K562 (cell line): ENCODE results near the gene PYGM. TPM values are rescaled to one million over a fixed set of nuclear protein-coding genes. Genes with fewer than 3 reads are reported as not detected.

Experiments
- BMI1 ChIP-seq: fragments of 150-350 bp; IDR thresholded peaks from 2 replicates; pipeline ENCODE4 v1.6.1; 2014; ENCODE audit warnings: low read length
- BRD9 ChIP-seq: fragments of 450-650 bp; IDR thresholded peaks from 2 replicates; pipeline ENCODE4 v1.6.1; 2018; ENCODE audit warnings: low read depth; ENCODE audit not compliant: partially characterized antibody
- CEBPB ChIP-seq: fragments of 450-650 bp; IDR thresholded peaks from 2 replicates; pipeline ENCODE4 v1.6.1; 2016; ENCODE audit warnings: missing genetic modification characterization, missing compliant biosample characterization
- CHD2 ChIP-seq: IDR thresholded peaks from 2 replicates; pipeline ENCODE4 v1.6.1; 2011; ENCODE audit warnings: low read depth, low read length
- CSDE1 ChIP-seq, 2 experiments: fragments of 450-650 bp; IDR thresholded peaks; 2 replicates each; pipeline ENCODE4 v1.6.1; 2016; ENCODE audit warnings: mild to moderate bottlenecking in 1 of 2
- ETV1 ChIP-seq: fragments of 450-650 bp; conservative IDR thresholded peaks from 2 replicates; pipeline ENCODE4 v1.6.1; 2016; ENCODE audit warnings: missing genetic modification characterization, control low read depth, low read depth, missing compliant biosample characterization
- HDAC8 ChIP-seq: fragments of 450-650 bp; IDR thresholded peaks from 2 replicates; pipeline ENCODE4 v1.6.1; 2016; ENCODE audit warnings: mild to moderate bottlenecking, missing genetic modification characterization, moderate library complexity, missing compliant biosample characterization
- KAT2B ChIP-seq: IDR thresholded peaks from one replicate; pipeline ENCODE4 v1.6.1; 2012; ENCODE audit warnings: low read depth, mild to moderate bottlenecking, control low read depth, inconsistent platforms, low read length, moderate library complexity
- MBD2 ChIP-seq: sonication (generic); IDR thresholded peaks from 2 replicates; pipeline ENCODE4 v1.6.1; 2016; ENCODE audit warnings: low read depth, borderline replicate concordance
- NFYB ChIP-seq: IDR thresholded peaks from 2 replicates; pipeline ENCODE4 v1.6.1; 2011; ENCODE audit warnings: mild to moderate bottlenecking, moderate library complexity; ENCODE audit not compliant: insufficient read length; ENCODE audit errors: extremely low read depth
- SIN3A ChIP-seq, 2 experiments: fragments of 150-350 bp in 1 of 2; IDR thresholded peaks; 2 replicates each; pipeline ENCODE4 v1.6.1; 2011 to 2016; ENCODE audit warnings: borderline replicate concordance in 2 of 2, low read depth in 2 of 2, low read length in 2 of 2, mild to moderate bottlenecking in 2 of 2, moderate library complexity in 2 of 2; ENCODE audit not compliant: control insufficient read depth in 1 of 2
- SOX6 ChIP-seq: fragments of 450-650 bp; IDR thresholded peaks from 2 replicates; pipeline ENCODE4 v1.6.1; 2014; ENCODE audit warnings: mild to moderate bottlenecking
- polyA plus RNA-seq, 8 experiments: library from polyadenylated mRNA; depleted of rRNA in 4 of 8; stranded (reverse) in 5 of 8; unstranded in 3 of 8; fragments of >200 nt; fragmentation: Nextera tagmentation in 2 of 8; fragmentation: Illumina TruSeq in 1 of 8; extraction: Ambion mirVana in 2 of 8; extraction: Trizol in 1 of 8; gene quantifications; 2 replicates each; pipeline versions ENCODE4 v1.2.1 to v1.2.3, GENCODE V29; 2011 to 2014; ENCODE audit warnings: inconsistent platforms in 1 of 8, missing spikeins in 1 of 8
- total RNA-seq, 7 experiments: library from RNA; depleted of rRNA in 6 of 7; stranded (reverse); fragments of >200 nt in 6 of 7; fragmentation: Illumina TruSeq in 2 of 7; extraction: Trizol in 2 of 7; gene quantifications; 2 replicates each; pipeline versions ENCODE4 v1.2.1 to v1.2.3, GENCODE V29; 2011 to 2021; ENCODE audit warnings: low replicate concordance in 1 of 7
- TF ChIP-seq, protein P1 (sequence below): fragments of 250-450 bp; sonication (Bioruptor Pico); IDR thresholded peaks from 2 replicates; pipeline ENCODE4 v1.4.0; 2020
- TF ChIP-seq, protein P2 (sequence below), 2 experiments: IDR thresholded peaks; 2 replicates each; pipeline ENCODE4 v1.6.1; 2011; ENCODE audit warnings: borderline replicate concordance in 1 of 2, control low read depth in 1 of 2, low read depth in 1 of 2, low read length in 1 of 2, mild to moderate bottlenecking in 1 of 2, mixed read lengths in 1 of 2, moderate library complexity in 1 of 2; ENCODE audit not compliant: insufficient read depth in 1 of 2, insufficient read length in 1 of 2, poor library complexity in 1 of 2, severe bottlenecking in 1 of 2; ENCODE audit errors: extremely low read depth in 1 of 2
- TF ChIP-seq, protein P3 (sequence below), 2 experiments: IDR thresholded peaks in 1 of 2; conservative IDR thresholded peaks in 1 of 2; 2 replicates each; pipeline ENCODE4 v1.6.1; 2016; ENCODE audit warnings: low read depth in 2 of 2, mild to moderate bottlenecking in 1 of 2, missing compliant biosample characterization in 1 of 2, missing genetic modification characterization in 1 of 2, moderate library complexity in 1 of 2
- TF ChIP-seq, protein P4 (sequence below): fragments of 250-450 bp; sonication (Bioruptor Pico); IDR thresholded peaks from 2 replicates; pipeline ENCODE4 v1.8.0; 2021; ENCODE audit warnings: moderate library complexity, mild to moderate bottlenecking, inconsistent platforms
- TF ChIP-seq, protein P5 (sequence below), 2 experiments: fragments of 200-800 bp in 1 of 2; sonication (Bioruptor generic) in 1 of 2; sonication (generic) in 1 of 2; formaldehyde crosslinking in 1 of 2; IDR thresholded peaks in 1 of 2; conservative IDR thresholded peaks in 1 of 2; 2 replicates each; pipeline versions ENCODE4 v1.5.0 to v1.6.1; 2016 to 2020; ENCODE audit warnings: missing compliant biosample characterization in 1 of 2, missing genetic modification characterization in 1 of 2, missing genetic modification reagents in 1 of 2

Gene PYGM
- total and polyA plus RNA-seq, 9 of the 15 experiments (the other 6 are each of a cell fraction or from before 2014, with no cell fraction given), result 0.07 to 1.5 (median 0.68) TPM

DNA sequence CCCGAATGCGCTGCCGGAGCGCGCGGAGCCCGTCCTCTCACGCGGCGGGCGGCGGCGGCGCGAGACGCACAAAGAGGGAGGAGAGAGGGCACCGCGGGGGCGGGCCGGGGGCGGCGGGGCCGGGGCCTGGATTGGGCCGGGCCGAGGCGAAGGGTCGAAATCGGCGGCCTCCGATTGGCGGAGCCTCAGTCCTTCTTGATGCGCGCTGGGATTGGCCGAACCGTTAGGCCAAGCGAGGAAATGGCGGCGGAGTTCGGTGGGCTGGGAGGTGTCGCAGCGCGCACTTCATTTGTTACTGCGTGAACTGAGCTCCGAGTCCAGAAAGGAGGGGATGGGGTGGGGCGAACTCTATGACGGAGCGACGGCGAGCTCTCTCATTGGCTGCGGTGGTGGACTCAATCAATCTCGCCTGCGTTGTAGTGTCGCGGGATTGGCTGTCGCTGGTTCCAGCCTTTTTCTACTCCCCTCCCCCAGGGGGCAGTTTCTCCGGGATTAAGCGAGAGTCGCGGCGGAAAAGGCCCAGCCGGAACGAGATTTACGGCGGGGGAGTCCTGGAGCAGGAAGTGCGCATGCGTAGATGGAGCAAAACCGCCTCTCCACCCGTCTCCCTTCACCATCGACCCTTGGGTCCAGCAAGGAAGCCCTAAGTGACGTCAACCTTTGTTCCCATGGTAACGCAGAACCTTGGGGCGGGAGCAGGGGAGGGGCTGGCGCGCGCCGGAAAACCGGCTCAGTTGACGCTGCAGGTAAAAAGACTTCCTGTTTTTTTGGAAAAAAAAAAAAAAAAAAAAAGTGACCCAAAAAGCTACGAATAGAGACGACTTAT is 18.9 kb upstream of the PYGM start, which contains the start of gene SF1 (continued):
- TF ChIP-seq, protein P1, sequence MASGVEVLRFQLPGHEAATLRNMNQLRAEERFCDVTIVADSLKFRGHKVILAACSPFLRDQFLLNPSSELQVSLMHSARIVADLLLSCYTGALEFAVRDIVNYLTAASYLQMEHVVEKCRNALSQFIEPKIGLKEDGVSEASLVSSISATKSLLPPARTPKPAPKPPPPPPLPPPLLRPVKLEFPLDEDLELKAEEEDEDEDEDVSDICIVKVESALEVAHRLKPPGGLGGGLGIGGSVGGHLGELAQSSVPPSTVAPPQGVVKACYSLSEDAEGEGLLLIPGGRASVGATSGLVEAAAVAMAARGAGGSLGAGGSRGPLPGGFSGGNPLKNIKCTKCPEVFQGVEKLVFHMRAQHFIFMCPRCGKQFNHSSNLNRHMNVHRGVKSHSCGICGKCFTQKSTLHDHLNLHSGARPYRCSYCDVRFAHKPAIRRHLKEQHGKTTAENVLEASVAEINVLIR, result peak; percentile 70
- TF ChIP-seq, protein P2, sequence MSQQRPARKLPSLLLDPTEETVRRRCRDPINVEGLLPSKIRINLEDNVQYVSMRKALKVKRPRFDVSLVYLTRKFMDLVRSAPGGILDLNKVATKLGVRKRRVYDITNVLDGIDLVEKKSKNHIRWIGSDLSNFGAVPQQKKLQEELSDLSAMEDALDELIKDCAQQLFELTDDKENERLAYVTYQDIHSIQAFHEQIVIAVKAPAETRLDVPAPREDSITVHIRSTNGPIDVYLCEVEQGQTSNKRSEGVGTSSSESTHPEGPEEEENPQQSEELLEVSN (IDR thresholded peaks at IDR 0.05; ENCODE audit: borderline replicate concordance in 1 of 2, extremely low read depth in 1 of 2, insufficient read depth in 1 of 2, insufficient read length in 1 of 2, low read depth in 1 of 2, low read length in 1 of 2, poor library complexity in 1 of 2, severe bottlenecking in 1 of 2), result peak in 1 of 2 experiments; percentile 55
- TF ChIP-seq NFYB, result peak; percentile 77
- TF ChIP-seq BRD9, result peak; percentile 100
- peak; percentile 90 for TF ChIP-seq BMI1
- TF ChIP-seq, protein P3, sequence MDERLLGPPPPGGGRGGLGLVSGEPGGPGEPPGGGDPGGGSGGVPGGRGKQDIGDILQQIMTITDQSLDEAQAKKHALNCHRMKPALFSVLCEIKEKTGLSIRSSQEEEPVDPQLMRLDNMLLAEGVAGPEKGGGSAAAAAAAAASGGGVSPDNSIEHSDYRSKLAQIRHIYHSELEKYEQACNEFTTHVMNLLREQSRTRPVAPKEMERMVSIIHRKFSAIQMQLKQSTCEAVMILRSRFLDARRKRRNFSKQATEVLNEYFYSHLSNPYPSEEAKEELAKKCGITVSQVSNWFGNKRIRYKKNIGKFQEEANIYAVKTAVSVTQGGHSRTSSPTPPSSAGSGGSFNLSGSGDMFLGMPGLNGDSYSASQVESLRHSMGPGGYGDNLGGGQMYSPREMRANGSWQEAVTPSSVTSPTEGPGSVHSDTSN (CRISPR knock-in tag; IDR thresholded peaks at IDR 0.05; ENCODE audit: low read depth), result no peak
- TF ChIP-seq, protein P3 (tag; conservative IDR thresholded peaks at IDR 0.05; ENCODE audit: low read depth), result peak; percentile 89
- TF ChIP-seq, protein P4, sequence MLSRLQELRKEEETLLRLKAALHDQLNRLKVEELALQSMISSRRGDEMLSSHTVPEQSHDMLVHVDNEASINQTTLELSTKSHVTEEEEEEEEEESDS (CRISPR knock-in tag), result no peak
- TF ChIP-seq KAT2B, result peak; percentile 59
- 0 out of 2 replicates have a peak, but pooled peaks have one; percentile 12 for TF ChIP-seq SOX6
- peak in 1 of 2 experiments; percentile 96; a peak in 2 of 4 replicates for TF ChIP-seq CSDE1 (IDR thresholded peaks at IDR 0.05)
- peak; percentile 71; the same call in 1 of the 2 replicates for TF ChIP-seq MBD2
- peak; percentile 99 for TF ChIP-seq CHD2
- TF ChIP-seq, protein P5, sequence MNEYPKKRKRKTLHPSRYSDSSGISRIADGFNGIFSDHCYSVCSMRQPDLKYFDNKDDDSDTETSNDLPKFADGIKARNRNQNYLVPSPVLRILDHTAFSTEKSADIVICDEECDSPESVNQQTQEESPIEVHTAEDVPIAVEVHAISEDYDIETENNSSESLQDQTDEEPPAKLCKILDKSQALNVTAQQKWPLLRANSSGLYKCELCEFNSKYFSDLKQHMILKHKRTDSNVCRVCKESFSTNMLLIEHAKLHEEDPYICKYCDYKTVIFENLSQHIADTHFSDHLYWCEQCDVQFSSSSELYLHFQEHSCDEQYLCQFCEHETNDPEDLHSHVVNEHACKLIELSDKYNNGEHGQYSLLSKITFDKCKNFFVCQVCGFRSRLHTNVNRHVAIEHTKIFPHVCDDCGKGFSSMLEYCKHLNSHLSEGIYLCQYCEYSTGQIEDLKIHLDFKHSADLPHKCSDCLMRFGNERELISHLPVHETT (CRISPR knock-in tag; conservative IDR thresholded peaks at IDR 0.05 in 1 of 2, IDR thresholded peaks at IDR 0.05 in 1 of 2), result peak in 1 of 2 experiments; percentile 89; a peak in 2 of 4 replicates
- TF ChIP-seq HDAC8 (tag), result no peak
- 0 out of 4 replicates have a peak, but pooled peaks have one; percentile 14 to 36 for TF ChIP-seq SIN3A (IDR thresholded peaks at IDR 0.05; ENCODE audit: borderline replicate concordance in 2 of 2, control insufficient read depth in 1 of 2, low read depth in 2 of 2, low read length in 2 of 2)
- TF ChIP-seq CEBPB (tag), result no peak
- 0 out of 2 replicates have a peak, but pooled peaks have one; percentile 9 for TF ChIP-seq ETV1 (tag)
